Ishikawa (cell line): ENCODE results near the gene MAPK4.

Experiments
- CEBPB ChIP-seq: IDR thresholded peaks from 2 replicates; pipeline ENCODE4 v1.6.1; 2012
- CREB1 ChIP-seq: IDR thresholded peaks from 2 replicates; pipeline ENCODE4 v1.6.1; 2012; ENCODE audit warnings: low read depth
- EP300 ChIP-seq: IDR thresholded peaks from 2 replicates; pipeline ENCODE4 v1.6.1; 2012; ENCODE audit warnings: borderline replicate concordance
- FOXM1 ChIP-seq: IDR thresholded peaks from 2 replicates; pipeline ENCODE4 v1.6.1; 2012; ENCODE audit warnings: low read depth, borderline replicate concordance
- NFIC ChIP-seq: IDR thresholded peaks from 2 replicates; pipeline ENCODE4 v1.6.1; 2012
- RAD21 ChIP-seq: IDR thresholded peaks from 2 replicates; pipeline ENCODE4 v1.6.1; 2012; ENCODE audit warnings: low read depth
- TCF12 ChIP-seq: IDR thresholded peaks from 2 replicates; pipeline ENCODE4 v1.6.1; 2012; ENCODE audit warnings: low read depth
- TEAD4 ChIP-seq: IDR thresholded peaks from 2 replicates; pipeline ENCODE4 v1.6.1; 2012
- YY1 ChIP-seq: IDR thresholded peaks from 2 replicates; pipeline ENCODE4 v1.6.1; 2012; ENCODE audit warnings: low read depth
- ZBTB7A ChIP-seq: IDR thresholded peaks from 2 replicates; pipeline ENCODE4 v1.6.1; 2012; ENCODE audit warnings: low read depth
- TF ChIP-seq, protein P1 (sequence below): IDR thresholded peaks from 2 replicates; pipeline ENCODE4 v1.6.1; 2012
- TF ChIP-seq, protein P2 (sequence below): IDR thresholded peaks from 2 replicates; pipeline ENCODE4 v1.6.1; 2012; ENCODE audit warnings: low read depth, mild to moderate bottlenecking
- TF ChIP-seq, protein P3 (sequence below): IDR thresholded peaks from 2 replicates; pipeline ENCODE4 v1.6.1; 2012

DNA sequence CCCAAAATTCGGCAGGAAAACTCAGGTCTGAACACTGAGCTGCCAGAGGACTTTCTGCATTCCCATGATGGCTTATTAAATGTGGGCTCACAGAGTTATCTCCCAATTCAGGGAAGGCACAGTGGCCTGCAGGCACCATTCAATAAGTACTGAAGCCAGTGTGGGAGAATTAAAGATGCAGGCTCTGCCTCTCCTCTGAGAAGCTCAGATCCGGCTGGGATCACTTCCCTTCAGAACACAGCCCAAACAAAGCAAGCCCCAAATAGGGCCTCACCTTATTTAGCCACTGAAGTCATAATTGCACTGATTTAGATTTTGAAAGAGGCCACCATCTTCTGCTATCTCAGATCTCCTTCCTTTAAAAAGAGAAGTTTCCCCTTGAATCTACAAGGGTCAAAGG is 94.3 kb downstream of the MAPK4 start:
- TF ChIP-seq TCF12 = no peak
- TF ChIP-seq, protein P1, sequence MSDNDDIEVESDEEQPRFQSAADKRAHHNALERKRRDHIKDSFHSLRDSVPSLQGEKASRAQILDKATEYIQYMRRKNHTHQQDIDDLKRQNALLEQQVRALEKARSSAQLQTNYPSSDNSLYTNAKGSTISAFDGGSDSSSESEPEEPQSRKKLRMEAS = no peak
- TF ChIP-seq CREB1 = no peak
- no peak for TF ChIP-seq FOXM1
- TF ChIP-seq, protein P2, sequence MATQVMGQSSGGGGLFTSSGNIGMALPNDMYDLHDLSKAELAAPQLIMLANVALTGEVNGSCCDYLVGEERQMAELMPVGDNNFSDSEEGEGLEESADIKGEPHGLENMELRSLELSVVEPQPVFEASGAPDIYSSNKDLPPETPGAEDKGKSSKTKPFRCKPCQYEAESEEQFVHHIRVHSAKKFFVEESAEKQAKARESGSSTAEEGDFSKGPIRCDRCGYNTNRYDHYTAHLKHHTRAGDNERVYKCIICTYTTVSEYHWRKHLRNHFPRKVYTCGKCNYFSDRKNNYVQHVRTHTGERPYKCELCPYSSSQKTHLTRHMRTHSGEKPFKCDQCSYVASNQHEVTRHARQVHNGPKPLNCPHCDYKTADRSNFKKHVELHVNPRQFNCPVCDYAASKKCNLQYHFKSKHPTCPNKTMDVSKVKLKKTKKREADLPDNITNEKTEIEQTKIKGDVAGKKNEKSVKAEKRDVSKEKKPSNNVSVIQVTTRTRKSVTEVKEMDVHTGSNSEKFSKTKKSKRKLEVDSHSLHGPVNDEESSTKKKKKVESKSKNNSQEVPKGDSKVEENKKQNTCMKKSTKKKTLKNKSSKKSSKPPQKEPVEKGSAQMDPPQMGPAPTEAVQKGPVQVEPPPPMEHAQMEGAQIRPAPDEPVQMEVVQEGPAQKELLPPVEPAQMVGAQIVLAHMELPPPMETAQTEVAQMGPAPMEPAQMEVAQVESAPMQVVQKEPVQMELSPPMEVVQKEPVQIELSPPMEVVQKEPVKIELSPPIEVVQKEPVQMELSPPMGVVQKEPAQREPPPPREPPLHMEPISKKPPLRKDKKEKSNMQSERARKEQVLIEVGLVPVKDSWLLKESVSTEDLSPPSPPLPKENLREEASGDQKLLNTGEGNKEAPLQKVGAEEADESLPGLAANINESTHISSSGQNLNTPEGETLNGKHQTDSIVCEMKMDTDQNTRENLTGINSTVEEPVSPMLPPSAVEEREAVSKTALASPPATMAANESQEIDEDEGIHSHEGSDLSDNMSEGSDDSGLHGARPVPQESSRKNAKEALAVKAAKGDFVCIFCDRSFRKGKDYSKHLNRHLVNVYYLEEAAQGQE = no peak
- TF ChIP-seq, protein P3, sequence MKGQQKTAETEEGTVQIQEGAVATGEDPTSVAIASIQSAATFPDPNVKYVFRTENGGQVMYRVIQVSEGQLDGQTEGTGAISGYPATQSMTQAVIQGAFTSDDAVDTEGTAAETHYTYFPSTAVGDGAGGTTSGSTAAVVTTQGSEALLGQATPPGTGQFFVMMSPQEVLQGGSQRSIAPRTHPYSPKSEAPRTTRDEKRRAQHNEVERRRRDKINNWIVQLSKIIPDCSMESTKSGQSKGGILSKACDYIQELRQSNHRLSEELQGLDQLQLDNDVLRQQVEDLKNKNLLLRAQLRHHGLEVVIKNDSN = no peak
- no peak for TF ChIP-seq CEBPB
- no peak for TF ChIP-seq YY1
- TF ChIP-seq NFIC = no peak
- no peak for TF ChIP-seq RAD21
- no peak for TF ChIP-seq TEAD4
- TF ChIP-seq ZBTB7A = no peak
- no peak for TF ChIP-seq EP300
